SU-DHL-6 (cell line): ENCODE data around the gene MED15.

Source experiments
- H2AFZ ChIP-seq: fragments of 200-600 bp; sonication (generic); 2 replicates; pipeline ENCODE4 v1.6.1; 2014; ENCODE audit warnings: low read depth, mild to moderate bottlenecking, moderate library complexity, mixed read lengths, antibody characterized with exemption, low read length; ENCODE audit not compliant: severe bottlenecking
- H3F3A ChIP-seq: fragments of 200-600 bp; shearing (Covaris generic); 2 replicates; pipeline ENCODE4 v1.6.0; 2016; ENCODE audit warnings: antibody characterized with exemption, mild to moderate bottlenecking; ENCODE audit not compliant: insufficient read depth
- H3K27ac ChIP-seq: fragments of 200-600 bp; sonication (generic); 2 replicates; pipeline ENCODE4 v1.5.1; 2016; ENCODE audit warnings: low read depth, mild to moderate bottlenecking, low read length, moderate library complexity, mixed read lengths
- H3K27me3 ChIP-seq: fragments of 200-600 bp; sonication (generic), shearing (Covaris generic); 2 replicates; pipeline ENCODE4 v1.6.0; 2014; ENCODE audit warnings: mild to moderate bottlenecking, low read length
- H3K36me3 ChIP-seq: fragments of 200-600 bp; sonication (generic); 2 replicates; pipeline ENCODE4 v1.6.1; 2014; ENCODE audit warnings: mild to moderate bottlenecking, low read length, mixed read lengths
- H3K4me2 ChIP-seq: fragments of 300-600, 200-600 bp; shearing (Covaris generic), sonication (generic); 2 replicates; pipeline ENCODE4 v1.6.0; 2014; ENCODE audit warnings: low read length, low read depth, mild to moderate bottlenecking; ENCODE audit not compliant: poor library complexity, severe bottlenecking
- H3K4me3 ChIP-seq: fragments of 200-600 bp; sonication (generic); 2 replicates; pipeline ENCODE4 v1.5.1; 2014; ENCODE audit warnings: antibody characterized with exemption, low read length, mild to moderate bottlenecking, mixed read lengths; ENCODE audit not compliant: insufficient read depth, poor library complexity, severe bottlenecking
- H3K79me2 ChIP-seq: fragments of 200-600 bp; sonication (generic); 2 replicates; pipeline ENCODE4 v1.6.1; 2014; ENCODE audit warnings: mild to moderate bottlenecking, low read length, moderate library complexity; ENCODE audit not compliant: insufficient read depth
- H3K9ac ChIP-seq: fragments of 200-600 bp; sonication (generic); 2 replicates; pipeline ENCODE4 v1.7.0; 2014; ENCODE audit warnings: mild to moderate bottlenecking, low read length
- H3K9me2 ChIP-seq: fragments of 200-600 bp; sonication (generic); replicated peaks from 2 replicates; pipeline ENCODE4 v1.6.1; 2014; ENCODE audit warnings: low read length; ENCODE audit not compliant: insufficient read depth
- H3K9me3 ChIP-seq: fragments of 200-600 bp; sonication (generic); 2 replicates; pipeline ENCODE4 v1.6.1; 2014; ENCODE audit warnings: low read length, mixed read lengths; ENCODE audit not compliant: insufficient read depth
- H4K20me1 ChIP-seq: fragments of 200-600 bp; sonication (generic); 2 replicates; pipeline ENCODE4 v1.6.1; 2014; ENCODE audit warnings: low read depth, mild to moderate bottlenecking, antibody characterized with exemption, low read length, moderate library complexity, mixed read lengths
- EZH2phosphoT487 ChIP-seq: fragments of 200-600 bp; sonication (generic), shearing (Covaris generic); conservative IDR thresholded peaks from 2 replicates; pipeline ENCODE4 v1.6.1; 2018; ENCODE audit warnings: mild to moderate bottlenecking, antibody characterized with exemption, low read length, moderate library complexity, mixed read lengths
- TF ChIP-seq, protein P1 (sequence below): fragments of 200-600 bp; sonication (generic); IDR thresholded peaks from one replicate; pipeline ENCODE4 v1.5.1; 2017; ENCODE audit warnings: antibody characterized with exemption, mild to moderate bottlenecking, low read length, moderate library complexity; ENCODE audit not compliant: insufficient read depth, poor library complexity, severe bottlenecking

Gene MED15

DNA sequence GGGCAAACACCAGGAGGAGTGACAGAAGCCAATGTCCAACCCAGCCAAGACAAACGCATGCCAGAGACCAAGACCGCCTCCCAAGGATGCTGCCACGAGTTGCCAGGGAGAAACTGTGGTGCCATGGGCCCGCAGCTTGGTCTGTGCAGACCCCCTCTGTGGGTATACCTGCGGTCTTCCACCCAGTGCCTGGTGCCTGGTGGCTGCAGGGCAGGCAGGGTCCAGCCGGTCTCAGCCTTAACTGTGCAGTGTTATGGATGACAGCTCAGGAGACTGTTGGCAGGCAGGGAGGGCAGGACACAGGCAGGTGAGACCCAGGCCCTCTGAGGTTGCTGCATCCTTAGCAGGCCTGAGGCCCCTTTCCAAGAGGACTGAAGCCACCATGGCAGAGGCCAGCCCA lies 97.9 kb downstream of the MED15 start:
- no peaks in the 10 kb centered on the region for H4K20me1 ChIP-seq
- H3K4me2 ChIP-seq = no peak overlapping the region
- H3K36me3 ChIP-seq = no peaks in the 10 kb centered on the region
- H3K9me2 ChIP-seq = no peaks in the 10 kb centered on the region
- TF ChIP-seq, protein P1, sequence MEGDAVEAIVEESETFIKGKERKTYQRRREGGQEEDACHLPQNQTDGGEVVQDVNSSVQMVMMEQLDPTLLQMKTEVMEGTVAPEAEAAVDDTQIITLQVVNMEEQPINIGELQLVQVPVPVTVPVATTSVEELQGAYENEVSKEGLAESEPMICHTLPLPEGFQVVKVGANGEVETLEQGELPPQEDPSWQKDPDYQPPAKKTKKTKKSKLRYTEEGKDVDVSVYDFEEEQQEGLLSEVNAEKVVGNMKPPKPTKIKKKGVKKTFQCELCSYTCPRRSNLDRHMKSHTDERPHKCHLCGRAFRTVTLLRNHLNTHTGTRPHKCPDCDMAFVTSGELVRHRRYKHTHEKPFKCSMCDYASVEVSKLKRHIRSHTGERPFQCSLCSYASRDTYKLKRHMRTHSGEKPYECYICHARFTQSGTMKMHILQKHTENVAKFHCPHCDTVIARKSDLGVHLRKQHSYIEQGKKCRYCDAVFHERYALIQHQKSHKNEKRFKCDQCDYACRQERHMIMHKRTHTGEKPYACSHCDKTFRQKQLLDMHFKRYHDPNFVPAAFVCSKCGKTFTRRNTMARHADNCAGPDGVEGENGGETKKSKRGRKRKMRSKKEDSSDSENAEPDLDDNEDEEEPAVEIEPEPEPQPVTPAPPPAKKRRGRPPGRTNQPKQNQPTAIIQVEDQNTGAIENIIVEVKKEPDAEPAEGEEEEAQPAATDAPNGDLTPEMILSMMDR = no peak
- no peak for TF ChIP-seq EZH2phosphoT487
- no peak overlapping the region for H3K27ac ChIP-seq
- H3K4me3 ChIP-seq = no peak overlapping the region
- no peaks in the 10 kb centered on the region for H3K27me3 ChIP-seq
- no peak overlapping the region for H2AFZ ChIP-seq
- H3F3A ChIP-seq = no peaks in the 10 kb centered on the region
- no peaks in the 10 kb centered on the region for H3K9me3 ChIP-seq
- H3K79me2 ChIP-seq = no peaks in the 10 kb centered on the region
- no peak overlapping the region for H3K9ac ChIP-seq

DNA sequence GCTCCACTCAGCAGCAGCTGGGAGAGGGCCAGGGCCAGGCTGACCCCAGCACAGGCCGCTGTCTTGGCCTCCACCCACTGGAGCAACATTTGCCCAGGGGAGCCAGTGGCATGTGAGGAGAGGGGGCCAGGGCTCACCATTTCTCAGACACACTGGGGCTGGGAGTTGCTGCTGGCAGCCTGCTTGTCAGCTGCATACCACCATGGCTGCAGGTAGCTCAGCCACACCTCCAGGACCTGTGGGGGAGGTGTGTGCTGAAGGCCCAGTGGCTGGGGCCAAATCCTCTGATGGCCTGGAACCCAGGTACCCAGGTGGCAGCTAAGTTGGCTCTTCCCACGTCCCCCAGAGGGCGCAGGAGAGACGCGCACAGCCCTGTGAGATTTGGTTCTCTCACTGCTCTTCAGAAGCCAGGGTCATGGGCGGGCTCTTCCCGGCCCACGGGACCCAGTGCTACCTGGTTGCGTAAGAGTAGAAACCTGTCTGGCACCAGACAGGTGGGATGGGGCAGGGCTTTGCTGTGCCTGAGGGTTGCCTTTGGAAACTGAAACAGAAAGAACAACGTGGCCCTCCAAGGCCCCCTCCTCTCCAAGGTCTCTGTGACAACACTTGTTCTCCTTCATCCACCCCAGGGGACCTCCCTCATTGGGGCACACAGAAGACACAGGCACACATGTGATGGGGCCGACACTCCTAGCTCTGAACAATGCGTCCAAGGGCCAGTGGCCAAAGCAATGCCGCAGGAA lies 98.8 kb downstream of the MED15 start:
- H2AFZ ChIP-seq = no peak overlapping the region
- no peaks in the 10 kb centered on the region for H3K9me2 ChIP-seq
- no peak overlapping the region for H3K4me3 ChIP-seq
- no peak overlapping the region for H3K27ac ChIP-seq
- no peaks in the 10 kb centered on the region for H3K79me2 ChIP-seq
- no peak overlapping the region for H3K9ac ChIP-seq
- H3F3A ChIP-seq = no peaks in the 10 kb centered on the region
- no peaks in the 10 kb centered on the region for H3K27me3 ChIP-seq
- no peak for TF ChIP-seq EZH2phosphoT487
- TF ChIP-seq, protein P1 = peak; percentile 31
- no peaks in the 10 kb centered on the region for H3K36me3 ChIP-seq
- H4K20me1 ChIP-seq = no peaks in the 10 kb centered on the region
- H3K4me2 ChIP-seq = no peak overlapping the region
- H3K9me3 ChIP-seq = no peaks in the 10 kb centered on the region

DNA sequence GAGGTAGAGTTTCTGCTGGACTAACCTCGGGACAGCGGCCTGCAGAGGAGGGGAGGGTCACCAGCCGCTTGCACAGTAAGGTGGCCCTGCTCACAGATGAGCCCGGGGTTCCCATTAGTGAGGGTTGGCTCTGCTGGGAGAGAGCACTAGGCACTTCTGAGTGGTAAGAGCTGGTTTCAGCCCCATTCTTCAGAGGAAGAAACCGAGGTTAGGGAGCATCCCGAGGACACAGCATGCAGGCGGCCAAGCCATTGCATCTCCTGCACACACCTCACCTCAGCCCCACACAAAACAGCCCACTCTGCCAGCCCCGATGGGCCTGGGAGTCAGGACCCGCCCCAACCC lies 99.3 kb downstream of the MED15 start:
- H3K79me2 ChIP-seq = no peaks in the 10 kb centered on the region
- H3K27ac ChIP-seq = no peak overlapping the region
- H3K36me3 ChIP-seq = no peaks in the 10 kb centered on the region
- no peaks in the 10 kb centered on the region for H3K9me2 ChIP-seq
- no peak overlapping the region for H2AFZ ChIP-seq
- no peaks in the 10 kb centered on the region for H4K20me1 ChIP-seq
- no peaks in the 10 kb centered on the region for H3K9me3 ChIP-seq
- no peak overlapping the region for H3K4me2 ChIP-seq
- H3K27me3 ChIP-seq = no peaks in the 10 kb centered on the region
- no peaks in the 10 kb centered on the region for H3F3A ChIP-seq
- no peak overlapping the region for H3K9ac ChIP-seq
- H3K4me3 ChIP-seq = no peak overlapping the region
- TF ChIP-seq, protein P1 = no peak
- TF ChIP-seq EZH2phosphoT487 = no peak
